Prostate gland (tissue), 2 donors: Measurements from ENCODE around the gene PAQR9. TPM values are rescaled to one million over a fixed set of nuclear protein-coding genes. Genes with fewer than 3 reads are reported as not detected.

Experiments
- DNase-seq: peaks from one replicate; pipeline ENCODE4 v3.0.0-alpha.2; 2019; ENCODE audit warnings: low spot score
- H3K27ac ChIP-seq, 2 donors: fragments of 200-600 bp; sonication (generic); 2 replicates each; pipeline ENCODE4 v1.5.1; 2017 to 2019
- H3K27me3 ChIP-seq: fragments of 200-600 bp; sonication (generic); replicated peaks from 2 replicates; pipeline ENCODE4 v1.5.1; 2019; ENCODE audit not compliant: insufficient read depth
- H3K36me3 ChIP-seq, 2 donors: fragments of 200-600 bp; sonication (generic); 1 replicate in 1 of 2; 2 replicates in 1 of 2; pipeline versions ENCODE4 v1.5.1 to v1.8.1; 2017 to 2019
- H3K4me1 ChIP-seq: fragments of 200-600 bp; sonication (generic); replicated peaks from 2 replicates; pipeline ENCODE4 v1.5.1; 2019
- H3K4me3 ChIP-seq, 2 donors: fragments of 200-600 bp; sonication (generic); 2 replicates each; pipeline ENCODE4 v1.5.1; 2017 to 2019
- H3K9me3 ChIP-seq: fragments of 200-600 bp; sonication (generic); 2 replicates; pipeline ENCODE4 v1.5.1; 2017
- CTCF ChIP-seq, 4 experiments: fragments of 200-600 bp in 2 of 4; fragments of 450-650 bp in 2 of 4; sonication (generic) in 2 of 4; IDR thresholded peaks; 1 replicate in 3 of 4; 2 replicates in 1 of 4; pipeline ENCODE4 v1.5.1; 2016 to 2019; ENCODE audit warnings: antibody characterized with exemption in 4 of 4, mild to moderate bottlenecking in 2 of 4, moderate library complexity in 2 of 4
- POLR2A ChIP-seq: fragments of 450-650 bp; IDR thresholded peaks from one replicate; pipeline ENCODE4 v1.6.1; 2016; ENCODE audit warnings: antibody characterized with exemption, mild to moderate bottlenecking
- POLR2AphosphoS5 ChIP-seq: sonication (generic); formaldehyde crosslinking; IDR thresholded peaks from one replicate; pipeline ENCODE4 v1.6.1; 2017; ENCODE audit warnings: antibody characterized with exemption
- WGBS: methylation state at CpG from one replicate; pipeline ENCODE4 v1.1.5; 2018; 5-methylcytosine and 5-hydroxymethylcytosine counted together
- intact Hi-C: fragments of 100-400 bp; cut with DNase I; formaldehyde crosslinking; loops from one replicate; pipeline ENCODE4 v1.14.2; 2022
- total RNA-seq, 2 donors: library from RNA; depleted of rRNA; stranded (reverse); fragments of >200 nt; gene quantifications; one replicate each; pipeline ENCODE4 v1.1.0, GENCODE V29; 2016

Gene PAQR9
- total RNA-seq, 2 donors from 2014 or later, result 6.2 TPM; not detected in 1

DNA sequence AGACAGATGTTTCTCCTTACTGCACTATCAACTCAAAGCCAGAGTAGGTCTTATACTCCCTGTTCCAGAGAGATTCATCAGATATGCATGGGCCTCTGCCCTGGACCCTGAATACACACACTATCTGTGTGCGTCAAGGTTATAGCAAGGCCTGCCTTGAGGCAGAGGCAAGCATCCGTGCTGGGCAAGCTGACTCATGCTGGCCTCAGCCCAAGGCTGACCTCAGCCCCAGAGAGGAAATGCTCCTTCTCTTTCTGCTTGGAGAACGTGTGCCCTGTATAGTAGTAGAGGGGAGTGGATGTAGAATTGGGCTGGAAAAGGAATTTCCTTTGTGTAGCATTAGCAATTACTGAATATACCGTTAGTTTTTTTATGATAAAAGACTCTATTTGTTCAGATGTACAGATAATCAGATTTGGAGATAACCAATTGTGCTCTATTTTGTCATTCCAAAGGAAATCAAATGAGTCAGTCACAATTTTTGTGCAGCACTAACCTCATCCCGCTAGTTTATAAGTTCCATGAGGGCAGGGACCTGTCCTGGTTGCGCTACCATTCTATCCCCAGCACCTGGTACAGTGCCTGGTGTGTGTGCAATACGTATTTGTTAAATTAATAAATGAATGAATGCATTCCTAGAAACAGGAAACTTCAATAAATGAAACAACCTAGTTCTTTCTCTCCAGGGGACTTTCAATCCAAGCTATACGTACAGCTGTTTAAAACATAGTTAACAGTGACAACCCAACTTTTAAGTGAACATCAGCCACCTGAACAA is 13.3 kb upstream of the PAQR9 start:
- intact Hi-C loops, result no loop called here
- Histone ChIP-seq H3K9me3 (no peaks in the 10 kb centered on the region), H3K27ac (no peak overlapping the region), H3K4me3 (no peak overlapping the region), H3K36me3 (no peaks in the 10 kb centered on the region), H3K27me3 (no peaks in the 10 kb centered on the region), H3K4me1 (no peaks in the 10 kb centered on the region)
- TF ChIP-seq CTCF (IDR thresholded peaks at IDR 0.05) (no peak), POLR2A (no peak), POLR2AphosphoS5 (no peak)
- WGBS, result 55% methylated on average over 8 of the region's 8 CpGs
- DNase-seq, result no peak

DNA sequence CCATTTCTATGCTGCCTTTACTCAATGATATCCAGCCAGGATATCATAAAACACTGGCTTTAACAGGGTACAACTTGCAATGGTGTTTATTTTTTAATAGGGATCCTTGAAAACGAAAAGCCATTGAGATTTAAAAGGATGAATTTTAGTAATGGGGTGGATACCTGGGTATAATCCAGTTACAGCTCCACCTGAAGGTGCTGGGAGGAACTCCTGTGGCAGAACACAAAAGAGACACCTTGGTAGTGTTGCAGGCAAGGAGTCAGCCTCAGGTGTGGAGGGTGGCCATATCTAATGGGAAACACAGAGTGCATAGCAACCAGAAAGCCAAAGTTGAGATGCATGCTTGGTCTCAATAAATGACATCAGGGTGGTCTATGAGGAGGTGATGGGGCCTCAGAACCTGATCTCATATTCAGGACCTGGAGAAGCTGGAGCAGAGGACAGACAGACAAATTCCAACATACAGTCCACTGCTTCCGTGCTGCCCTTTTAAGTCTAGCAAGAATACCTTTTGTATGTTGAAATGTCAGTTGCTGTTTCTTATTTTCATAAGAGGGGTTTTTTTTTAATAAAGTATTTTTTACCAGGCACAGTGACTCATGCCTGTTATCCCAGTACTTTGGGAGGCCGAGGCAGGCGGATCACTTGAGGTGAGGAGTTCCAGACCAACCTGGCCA is 12.0 kb upstream of the PAQR9 start:
- WGBS, result 84% methylated on average over 4 of the region's 4 CpGs
- Histone ChIP-seq H3K4me1 (no peaks in the 10 kb centered on the region), H3K36me3 (no peaks in the 10 kb centered on the region), H3K9me3 (no peaks in the 10 kb centered on the region), H3K27ac (no peak overlapping the region), H3K4me3 (no peak overlapping the region), H3K27me3 (no peaks in the 10 kb centered on the region)
- intact Hi-C loops, result no loop called here
- no peak for DNase-seq
- TF ChIP-seq POLR2AphosphoS5 (no peak), POLR2A (no peak), CTCF (IDR thresholded peaks at IDR 0.05) (no peak)

- Histone ChIP-seq H3K27me3 (no peaks in the 10 kb centered on the region), H3K27ac (no peak overlapping the region), H3K4me3 (no peak overlapping the region), H3K4me1 (no peaks in the 10 kb centered on the region), H3K9me3 (no peaks in the 10 kb centered on the region), H3K36me3 (no peaks in the 10 kb centered on the region)
- no peak for DNase-seq
- intact Hi-C loops, result no loop called here
- TF ChIP-seq CTCF (IDR thresholded peaks at IDR 0.05) (no peak), POLR2AphosphoS5 (no peak), POLR2A (no peak)
- WGBS, result 58% methylated on average over 8 of the region's 8 CpGs
These were observed 9.9 kb upstream of the PAQR9 start for GRCh38 chr3:142973217-142974009.

- TF ChIP-seq POLR2A (no peak), POLR2AphosphoS5 (no peak), CTCF (IDR thresholded peaks at IDR 0.05) (no peak)
- no peaks in the 10 kb centered on the region for H3K9me3 ChIP-seq
- 71% methylated on average over 7 of the region's 7 CpGs for WGBS
- intact Hi-C loops, result no loop called here
- DNase-seq, result no peak
- no peak overlapping the region for H3K4me3 ChIP-seq
- H3K4me1 ChIP-seq, result no peaks in the 10 kb centered on the region
- H3K27ac ChIP-seq, result no peak overlapping the region
- H3K36me3 ChIP-seq, result no peaks in the 10 kb centered on the region
- H3K27me3 ChIP-seq, result no peaks in the 10 kb centered on the region
These were observed 8.7 kb upstream of the PAQR9 start for GRCh38 chr3:142972092-142972753.
